Suprapubic skin (tissue), 4 donors: ENCODE measurements around the gene ADM.

Experiments
- EP300 ChIP-seq: sonication (generic); formaldehyde crosslinking; IDR thresholded peaks from one replicate; pipeline ENCODE4 v1.6.1; 2017; ENCODE audit warnings: antibody characterized with exemption
- POLR2A ChIP-seq, 2 donors: fragments of 450-650 bp; IDR thresholded peaks; one replicate each; pipeline ENCODE4 v1.6.1; 2017; ENCODE audit warnings: antibody characterized with exemption in 2 of 2, mild to moderate bottlenecking in 2 of 2, moderate library complexity in 2 of 2
- POLR2AphosphoS5 ChIP-seq, 3 donors: sonication (generic); formaldehyde crosslinking; IDR thresholded peaks; one replicate each; pipeline ENCODE4 v1.6.1; 2017; ENCODE audit warnings: antibody characterized with exemption in 3 of 3
- TF ChIP-seq, protein P1 (sequence below), 2 donors: fragments of 200-600 bp in 1 of 2; fragments of 450-650 bp in 1 of 2; sonication (generic) in 1 of 2; IDR thresholded peaks; one replicate each; pipeline ENCODE4 v1.5.1; 2016 to 2019; ENCODE audit warnings: antibody characterized with exemption in 2 of 2, mild to moderate bottlenecking in 1 of 2, moderate library complexity in 1 of 2

- TF ChIP-seq, protein P1, sequence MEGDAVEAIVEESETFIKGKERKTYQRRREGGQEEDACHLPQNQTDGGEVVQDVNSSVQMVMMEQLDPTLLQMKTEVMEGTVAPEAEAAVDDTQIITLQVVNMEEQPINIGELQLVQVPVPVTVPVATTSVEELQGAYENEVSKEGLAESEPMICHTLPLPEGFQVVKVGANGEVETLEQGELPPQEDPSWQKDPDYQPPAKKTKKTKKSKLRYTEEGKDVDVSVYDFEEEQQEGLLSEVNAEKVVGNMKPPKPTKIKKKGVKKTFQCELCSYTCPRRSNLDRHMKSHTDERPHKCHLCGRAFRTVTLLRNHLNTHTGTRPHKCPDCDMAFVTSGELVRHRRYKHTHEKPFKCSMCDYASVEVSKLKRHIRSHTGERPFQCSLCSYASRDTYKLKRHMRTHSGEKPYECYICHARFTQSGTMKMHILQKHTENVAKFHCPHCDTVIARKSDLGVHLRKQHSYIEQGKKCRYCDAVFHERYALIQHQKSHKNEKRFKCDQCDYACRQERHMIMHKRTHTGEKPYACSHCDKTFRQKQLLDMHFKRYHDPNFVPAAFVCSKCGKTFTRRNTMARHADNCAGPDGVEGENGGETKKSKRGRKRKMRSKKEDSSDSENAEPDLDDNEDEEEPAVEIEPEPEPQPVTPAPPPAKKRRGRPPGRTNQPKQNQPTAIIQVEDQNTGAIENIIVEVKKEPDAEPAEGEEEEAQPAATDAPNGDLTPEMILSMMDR (IDR thresholded peaks at IDR 0.05) = no peak
- TF ChIP-seq POLR2AphosphoS5 (IDR thresholded peaks at IDR 0.05) = no peak
- TF ChIP-seq EP300 = no peak
- TF ChIP-seq POLR2A (IDR thresholded peaks at IDR 0.05) = no peak
Measured at GRCh38 chr11:10314199-10315072, 9.6 kb downstream of the ADM start.
